NT2/D1 (cell line): ENCODE results near the gene RAB5B.
A peak's percentile ranks its signal among the peaks of the same experiment; 100 is the strongest.

Experiments used
- DNase-seq: peaks from one replicate; pipeline ENCODE4 v3.0.0-alpha.2; 2011; ENCODE audit warnings: low read depth, low spot score
- H3K27me3 ChIP-seq: 2 replicates; pipeline ENCODE4 v1.6.0; 2011; ENCODE audit warnings: mild to moderate bottlenecking; ENCODE audit not compliant: insufficient read length, insufficient read depth
- H3K36me3 ChIP-seq: 2 replicates; pipeline ENCODE4 v1.6.1; 2011; ENCODE audit warnings: mild to moderate bottlenecking, low read length, mixed read lengths; ENCODE audit not compliant: insufficient read depth, insufficient read length
- H3K4me1 ChIP-seq: 2 replicates; pipeline ENCODE4 v1.5.1; 2011; ENCODE audit not compliant: insufficient read depth, insufficient read length
- H3K4me3 ChIP-seq: 2 replicates; pipeline ENCODE4 v1.5.1; 2011; ENCODE audit warnings: low read depth; ENCODE audit not compliant: insufficient read length
- H3K9ac ChIP-seq: 2 replicates; pipeline ENCODE4 v1.6.0; 2011; ENCODE audit warnings: low read depth; ENCODE audit not compliant: insufficient read length
- H3K9me3 ChIP-seq: 2 replicates; pipeline ENCODE4 v1.5.1; 2011; ENCODE audit warnings: mild to moderate bottlenecking, low read length; ENCODE audit not compliant: insufficient read depth
- SUZ12 ChIP-seq: IDR thresholded peaks from 2 replicates; pipeline ENCODE4 v1.6.1; 2011; ENCODE audit not compliant: insufficient read length, insufficient read depth; ENCODE audit errors: extremely low read depth
- YY1 ChIP-seq: IDR thresholded peaks from 2 replicates; pipeline ENCODE4 v1.6.1; 2011; ENCODE audit not compliant: insufficient read length, insufficient read depth
- ZNF274 ChIP-seq: IDR thresholded peaks from 2 replicates; pipeline ENCODE4 v1.6.1; 2011; ENCODE audit warnings: mild to moderate bottlenecking, low read depth, low read length

Gene RAB5B

GRCh38 chr12:55935738-55936151 is 38.1 kb upstream of the RAB5B start:
- H3K4me1 ChIP-seq: peaks cover 11% of the 10 kb centered on the region
- TF ChIP-seq ZNF274 (no peak), SUZ12 (no peak), YY1 (no peak)
- H3K36me3 ChIP-seq: peaks cover 35% of the 10 kb centered on the region
- H3K4me3 ChIP-seq: no peak overlapping the region
- DNase-seq: no peak
- H3K9me3 ChIP-seq: no peaks in the 10 kb centered on the region
- peaks cover 42% of the 10 kb centered on the region for H3K27me3 ChIP-seq
- H3K9ac ChIP-seq: no peak overlapping the region

GRCh38 chr12:55937981-55938380 is 35.9 kb upstream of the RAB5B start:
- no peak for TF ChIP-seq ZNF274
- TF ChIP-seq SUZ12: no peak
- no peak for TF ChIP-seq YY1
- peaks cover 57% of the 10 kb centered on the region for H3K36me3 ChIP-seq
- H3K9ac ChIP-seq: no peak overlapping the region
- no peak overlapping the region for H3K4me3 ChIP-seq
- peaks cover 6% of the 10 kb centered on the region for H3K4me1 ChIP-seq
- no peaks in the 10 kb centered on the region for H3K9me3 ChIP-seq
- peaks cover 20% of the 10 kb centered on the region for H3K27me3 ChIP-seq
- DNase-seq: no peak

GRCh38 chr12:55938826-55939501 is 34.9 kb upstream of the RAB5B start:
- H3K4me3 ChIP-seq: no peak overlapping the region
- TF ChIP-seq ZNF274 (no peak), YY1 (no peak), SUZ12 (no peak)
- peaks cover 6% of the 10 kb centered on the region for H3K4me1 ChIP-seq
- peaks cover 12% of the 10 kb centered on the region for H3K27me3 ChIP-seq
- no peak for DNase-seq
- H3K36me3 ChIP-seq: peaks cover 61% of the 10 kb centered on the region
- no peaks in the 10 kb centered on the region for H3K9me3 ChIP-seq
- no peak overlapping the region for H3K9ac ChIP-seq

- Histone ChIP-seq H3K36me3 (peaks cover 63% of the 10 kb centered on the region), H3K27me3 (peaks cover 7% of the 10 kb centered on the region), H3K9me3 (no peaks in the 10 kb centered on the region), H3K9ac (peak overlapping the region; percentile 57), H3K4me1 (peaks cover 6% of the 10 kb centered on the region), H3K4me3 (no peak overlapping the region)
- DNase-seq: peak; percentile 71
- TF ChIP-seq ZNF274 (no peak), SUZ12 (no peak), YY1 (no peak)
These were observed 33.7 kb upstream of the RAB5B start for GRCh38 chr12:55940065-55940732.

- H3K36me3 ChIP-seq: peaks cover 61% of the 10 kb centered on the region
- H3K27me3 ChIP-seq: peaks cover 7% of the 10 kb centered on the region
- TF ChIP-seq ZNF274: no peak
- no peak for TF ChIP-seq YY1
- TF ChIP-seq SUZ12: no peak
These were observed 31.8 kb upstream of the RAB5B start for GRCh38 chr12:55942055-55942454.

GRCh38 chr12:55942577-55943136 is 31.2 kb upstream of the RAB5B start:
- DNase-seq: no peak
- Histone ChIP-seq H3K36me3 (peaks cover 56% of the 10 kb centered on the region), H3K9ac (no peak overlapping the region), H3K9me3 (no peaks in the 10 kb centered on the region), H3K27me3 (peaks cover 7% of the 10 kb centered on the region), H3K4me1 (peaks cover 6% of the 10 kb centered on the region), H3K4me3 (no peak overlapping the region)
- TF ChIP-seq YY1 (no peak), SUZ12 (no peak), ZNF274 (no peak)

More at GRCh38 chr12:55942055-55942454, 31.8 kb upstream of the RAB5B start:
- Histone ChIP-seq H3K4me3 (no peak overlapping the region), H3K9ac (no peak overlapping the region), H3K4me1 (peaks cover 6% of the 10 kb centered on the region), H3K9me3 (no peaks in the 10 kb centered on the region)
- no peak for DNase-seq

- no peak for DNase-seq
- no peak overlapping the region for H3K9ac ChIP-seq
- peaks cover 35% of the 10 kb centered on the region for H3K36me3 ChIP-seq
- H3K9me3 ChIP-seq: no peaks in the 10 kb centered on the region
- no peak for TF ChIP-seq ZNF274
- TF ChIP-seq SUZ12: no peak
- TF ChIP-seq YY1: no peak
- no peaks in the 10 kb centered on the region for H3K4me1 ChIP-seq
- no peaks in the 10 kb centered on the region for H3K27me3 ChIP-seq
- H3K4me3 ChIP-seq: no peak overlapping the region
These were observed 27.3 kb upstream of the RAB5B start for GRCh38 chr12:55946553-55946952.
